IMR-90 (cell line): ENCODE results near the gene CASZ1. TPM values are rescaled to one million over a fixed set of nuclear protein-coding genes. Genes with fewer than 3 reads are reported as not detected.
A peak's percentile ranks its signal among the peaks of the same experiment; 100 is the strongest.

ENCODE experiments used
- ATAC-seq: fragments of 200-7000 bp; cut with Tn5 transposase; 2 replicates; pipeline ENCODE4 v1.9.1; 2020; ENCODE audit warnings: low read depth, mild to moderate bottlenecking, moderate library complexity
- BruUV-seq: library from RNA; stranded (reverse); fragments of 400-500 nt; replicated peaks from 2 replicates; lab custom pipeline; 2021; lab: Mats Ljungman, UMichigan
- CTCF ChIA-PET: fragments of 300-600 bp; formaldehyde crosslinking; extraction: SDS; loops from one replicate; lab custom pipeline; 2021; ENCODE audit warnings: antibody characterized with exemption; lab: Yijun Ruan, JAX
- POLR2A ChIA-PET: fragments of 300-600 bp; sonication (Branson Sonifier 250); formaldehyde crosslinking; loops from one replicate; lab custom pipeline; 2022; ENCODE audit warnings: antibody characterized with exemption; ENCODE audit not compliant: unreplicated experiment; lab: Charles Lee
- DNase-seq: peaks from one replicate; pipeline ENCODE4 v3.0.0; 2013
- H2AFZ ChIP-seq: replicated peaks from 2 replicates; pipeline ENCODE3; 2013; ENCODE audit warnings: low read length, mild to moderate bottlenecking; ENCODE audit not compliant: poor library complexity
- H2AK5ac ChIP-seq: 2 replicates; pipeline ENCODE4 v1.6.1; 2013; ENCODE audit warnings: low read depth, low read length, inconsistent platforms
- H2AK9ac ChIP-seq: replicated peaks from 2 replicates; pipeline ENCODE3; 2013; ENCODE audit warnings: mild to moderate bottlenecking, low read depth, low read length, moderate library complexity; ENCODE audit not compliant: poor library complexity
- H2BK120ac ChIP-seq: 2 replicates; pipeline ENCODE4 v1.6.1; 2013; ENCODE audit warnings: low read depth, low read length, inconsistent platforms
- H2BK15ac ChIP-seq: 3 replicates; pipeline ENCODE4 v1.6.1; 2013; ENCODE audit warnings: low read depth, low read length, inconsistent platforms
- H2BK20ac ChIP-seq: 2 replicates; pipeline ENCODE4 v1.6.1; 2013; ENCODE audit warnings: low read depth, mild to moderate bottlenecking, inconsistent platforms, low read length, moderate library complexity
- H2BK5ac ChIP-seq: 2 replicates; pipeline ENCODE4 v1.6.1; 2013; ENCODE audit warnings: mild to moderate bottlenecking, low read depth, low read length, inconsistent platforms; ENCODE audit not compliant: poor library complexity, severe bottlenecking
- H3K14ac ChIP-seq: replicated peaks from 2 replicates; pipeline ENCODE4 v1.6.1; 2013; ENCODE audit warnings: low read depth, low read length, inconsistent platforms
- H3K18ac ChIP-seq: 2 replicates; pipeline ENCODE4 v1.6.1; 2013; ENCODE audit warnings: low read depth, low read length, control low read depth
- H3K23ac ChIP-seq: 2 replicates; pipeline ENCODE4 v1.6.1; 2013; ENCODE audit warnings: low read depth, low read length, inconsistent platforms
- H3K27ac ChIP-seq: 2 replicates; pipeline ENCODE4 v1.5.1; 2013; ENCODE audit warnings: mild to moderate bottlenecking, control low read depth, low read length; ENCODE audit not compliant: insufficient read depth
- H3K27me3 ChIP-seq: 2 replicates; pipeline ENCODE4 v1.6.1; 2013; ENCODE audit warnings: low read length; ENCODE audit not compliant: control insufficient read depth, insufficient read depth
- H3K36me3 ChIP-seq: 2 replicates; pipeline ENCODE4 v1.6.1; 2013; ENCODE audit warnings: low read length, mixed read lengths; ENCODE audit not compliant: control insufficient read depth, insufficient read depth
- H3K4ac ChIP-seq: 2 replicates; pipeline ENCODE4 v1.6.1; 2013; ENCODE audit warnings: low read depth, low read length, inconsistent platforms
- H3K4me1 ChIP-seq: 2 replicates; pipeline ENCODE4 v1.6.1; 2013; ENCODE audit warnings: low read length, mixed read lengths; ENCODE audit not compliant: control insufficient read depth, insufficient read depth
- H3K4me2 ChIP-seq: 2 replicates; pipeline ENCODE4 v1.6.1; 2013; ENCODE audit warnings: low read depth, mild to moderate bottlenecking, control low read depth, low read length, moderate library complexity
- H3K4me3 ChIP-seq: 2 replicates; pipeline ENCODE4 v1.5.1; 2013; ENCODE audit warnings: low read depth, mild to moderate bottlenecking, control low read depth, low read length, moderate library complexity; ENCODE audit not compliant: insufficient read depth
- H3K56ac ChIP-seq: 2 replicates; pipeline ENCODE4 v1.6.1; 2013; ENCODE audit warnings: low read length, inconsistent platforms; ENCODE audit not compliant: insufficient read depth; ENCODE audit errors: extremely low read depth
- H3K79me1 ChIP-seq, 2 experiments: 2 replicates each; pipeline ENCODE4 v1.6.1; 2013; ENCODE audit warnings: low read length in 2 of 2, inconsistent platforms in 1 of 2, low read depth in 1 of 2
- H3K9ac ChIP-seq: 2 replicates; pipeline ENCODE4 v1.6.1; 2013; ENCODE audit warnings: low read depth, low read length, control low read depth
- H3K9me1 ChIP-seq: 2 replicates; pipeline ENCODE4 v1.6.1; 2013; ENCODE audit warnings: low read length, inconsistent platforms; ENCODE audit not compliant: insufficient read depth
- H3K9me3 ChIP-seq: 2 replicates; pipeline ENCODE4 v1.6.1; 2013; ENCODE audit warnings: low read length; ENCODE audit not compliant: control insufficient read depth, insufficient read depth
- H4K20me1 ChIP-seq: 2 replicates; pipeline ENCODE4 v1.6.1; 2013; ENCODE audit warnings: low read length, inconsistent platforms; ENCODE audit not compliant: insufficient read depth
- H4K5ac ChIP-seq: 2 replicates; pipeline ENCODE4 v1.6.1; 2013; ENCODE audit warnings: mild to moderate bottlenecking, low read depth, low read length, control low read depth
- H4K8ac ChIP-seq, 2 experiments: 2 replicates each; pipeline ENCODE4 v1.6.1; 2013; ENCODE audit warnings: low read depth in 2 of 2, low read length in 2 of 2, control low read depth in 1 of 2, inconsistent platforms in 1 of 2
- H4K91ac ChIP-seq: 2 replicates; pipeline ENCODE4 v1.6.1; 2013; ENCODE audit warnings: low read depth, low read length, inconsistent platforms; ENCODE audit not compliant: insufficient read depth
- BHLHE40 ChIP-seq: fragments of 150-350 bp; IDR thresholded peaks from 2 replicates; pipeline ENCODE4 v1.6.1; 2016; ENCODE audit warnings: mild to moderate bottlenecking, low read depth, low read length
- MAFK ChIP-seq: IDR thresholded peaks from 2 replicates; pipeline ENCODE4 v1.6.1; 2012; ENCODE audit warnings: low read depth, low read length, improper control_type of control experiment
- MXI1 ChIP-seq: IDR thresholded peaks from 2 replicates; pipeline ENCODE4 v1.6.1; 2012; ENCODE audit warnings: low read depth, mild to moderate bottlenecking, low read length, moderate library complexity, borderline replicate concordance
- RFX5 ChIP-seq: IDR thresholded peaks from 2 replicates; pipeline ENCODE4 v1.8.0; 2012; ENCODE audit warnings: low read depth, mild to moderate bottlenecking, low read length, moderate library complexity
- WGBS, 2 experiments: methylation state at CpG; one replicate each; pipeline versions ENCODE4 v1.1.5 to v1.1.7; 2013; ENCODE audit warnings: missing lambda C conversion rate in 2 of 2; ENCODE audit not compliant: insufficient read length in 1 of 2; ENCODE audit errors: extremely low coverage in 2 of 2; 5-methylcytosine and 5-hydroxymethylcytosine counted together
- dilution Hi-C: fragments of 300-500 bp; cut with HindIII; formaldehyde crosslinking; loops from one replicate; pipeline ENCODE4 v1.14.3; 2018; ENCODE audit warnings: low sequenced_read_pairs; ENCODE audit not compliant: unreplicated experiment
- in situ Hi-C: fragments of 300-500 bp; cut with MboI; formaldehyde crosslinking; loops from 3 replicates; pipeline ENCODE4 v1.14.3; 2019; ENCODE audit warnings: low sequenced_read_pairs, inconsistent platforms, mixed read lengths
- intact Hi-C: fragments of 100-400 bp; cut with micrococcal nuclease; formaldehyde crosslinking; loops from 2 replicates; pipeline ENCODE4 v1.10.0; 2022
- polyA plus RNA-seq, 3 experiments: library from polyadenylated mRNA; depleted of rRNA; stranded (reverse); fragments of >200 nt; gene quantifications; 2 replicates each; pipeline ENCODE4 v1.2.3, GENCODE V29; 2012; ENCODE audit warnings: low replicate concordance in 1 of 3
- total RNA-seq: library from RNA; depleted of rRNA; stranded (reverse); fragments of >200 nt; gene quantifications from 2 replicates; pipeline ENCODE4 v1.2.3, GENCODE V29; 2012

The CASZ1 gene
- total and polyA plus RNA-seq, 2 of the 4 experiments (the other 2 are of a cell fraction) = 0.18 to 0.24 TPM

- DNase-seq (peak; percentile 10), ATAC-seq (peak; percentile 98)
- Histone ChIP-seq H4K8ac (no peak overlapping the region), H2AK5ac (no peak overlapping the region), H2AK9ac (peak overlapping the region; percentile 25), H3K4me3 (no peak overlapping the region), H2BK15ac (no peak overlapping the region), H3K36me3 (no peaks in the 10 kb centered on the region), H3K14ac (no peak overlapping the region), H2BK120ac (no peak overlapping the region), H3K9me1 (no peaks in the 10 kb centered on the region), H2BK20ac (no peak overlapping the region), H3K9ac (no peak overlapping the region), H3K23ac (no peak overlapping the region), H4K20me1 (no peaks in the 10 kb centered on the region), H3K4me1 (peaks cover 1% of the 10 kb centered on the region; the same call in 1 of the 2 replicates), H3K27me3 (peaks cover 7% of the 10 kb centered on the region; the same call in 1 of the 2 replicates), H4K5ac (no peak overlapping the region), H3K18ac (no peak overlapping the region), H3K56ac (no peak overlapping the region), H3K79me1 (no peaks in the 10 kb centered on the region), H2BK5ac (no peak overlapping the region), H3K4ac (no peak overlapping the region), H2AFZ (peak overlapping the region; percentile 54), H3K9me3 (no peaks in the 10 kb centered on the region), H3K27ac (no peak overlapping the region), H3K4me2 (peak overlapping the region; percentile 40; the same call in 1 of the 2 replicates), H4K91ac (no peak overlapping the region)
- in situ Hi-C loops (no loop called here), intact Hi-C loops (no loop called here), dilution Hi-C loops (no loop called here)
- no CpG with 5 or more reads among the region's 15 CpGs for WGBS, 2 experiments
- TF ChIP-seq BHLHE40 (no peak), MAFK (peak; percentile 39), RFX5 (no peak), MXI1 (no peak)
- POLR2A ChIA-PET = no interaction called here
- BruUV-seq = no TSS peak
- CTCF ChIA-PET = no interaction called here
Observed at GRCh38 chr1:10663678-10664035, 132.8 kb downstream of the CASZ1 start.
